Measurements from ENCODE around the gene SASS6.

The SASS6 gene

GRCh38 chr1:100130552-100131077 lies 2.1 kb downstream of the SASS6 start:
- no peak overlapping the region for H3K9ac ChIP-seq (ENCODE audit: low read length)
- no peak overlapping the region for H2BK15ac ChIP-seq (replicated peaks; ENCODE audit: low read depth)
- no peak overlapping the region for H3K18ac ChIP-seq (ENCODE audit: low read length)
- no peak overlapping the region for H2BK120ac ChIP-seq (ENCODE audit: low read depth, low read length)
- no peak overlapping the region for H3K27ac ChIP-seq (ENCODE audit: low read depth, low read length)
- no peaks in the 10 kb centered on the region for H3K27me3 ChIP-seq (ENCODE audit: insufficient read depth, low read length, poor library complexity)
- no peak overlapping the region for H3K4me3 ChIP-seq (ENCODE audit: low read length)
- H3K79me2 ChIP-seq (ENCODE audit: control insufficient read depth, insufficient read depth, low read length): peaks cover 22% of the 10 kb centered on the region
- WGBS (ENCODE audit: extremely low coverage, insufficient coverage, low lambda C conversion rate): no CpG with 5 or more reads among the region's 5 CpGs
- H3K4ac ChIP-seq (ENCODE audit: low read depth, low read length): no peak overlapping the region
- no peak overlapping the region for H3K4me2 ChIP-seq (ENCODE audit: low read length)
- no peak overlapping the region for H4K5ac ChIP-seq (ENCODE audit: low read length)
- no peak for DNase-seq
- no peaks in the 10 kb centered on the region for H3K36me3 ChIP-seq (ENCODE audit: control insufficient read depth, insufficient read depth, low read length)
- no peak overlapping the region for H2AK5ac ChIP-seq (ENCODE audit: low read length)
- H3K23ac ChIP-seq (ENCODE audit: low read length): no peak overlapping the region
- no peak overlapping the region for H3K56ac ChIP-seq (ENCODE audit: low read length)
- no peaks in the 10 kb centered on the region for H3K4me1 ChIP-seq (ENCODE audit: control insufficient read depth, low read depth, low read length)
- no peak overlapping the region for H4K8ac ChIP-seq (ENCODE audit: low read depth, low read length)
- H3K79me1 ChIP-seq (ENCODE audit: low read length): peaks cover 14% of the 10 kb centered on the region
- H2BK5ac ChIP-seq (ENCODE audit: low read length): no peak overlapping the region

- no peak overlapping the region for H3K4ac ChIP-seq (ENCODE audit: low read depth, low read length)
- no peak overlapping the region for H4K8ac ChIP-seq (ENCODE audit: low read depth, low read length)
- WGBS (ENCODE audit: extremely low coverage, insufficient coverage, low lambda C conversion rate): no CpG with 5 or more reads among the region's 1 CpG
Observed at GRCh38 chr1:100127226-100127625, 5.5 kb downstream of the SASS6 start.

DNA sequence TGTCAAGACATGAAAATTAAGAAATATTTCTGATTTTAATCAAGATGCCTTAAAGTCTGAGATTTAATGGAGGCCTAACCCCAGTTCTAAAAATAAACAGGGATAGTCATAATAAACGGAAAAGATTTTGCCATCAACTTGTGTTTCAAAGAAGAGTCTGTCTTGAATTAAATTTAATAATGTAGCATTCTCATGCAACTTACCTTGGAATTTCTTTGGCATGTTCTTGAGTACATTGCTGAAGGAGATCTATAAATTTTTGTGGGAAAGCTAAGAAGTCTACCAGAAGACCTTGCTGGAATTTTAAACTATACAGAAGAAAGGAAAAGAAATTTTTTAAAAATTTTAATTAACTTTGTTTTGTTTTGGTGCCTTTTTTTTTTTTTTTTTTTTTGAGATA lies 10.6 kb downstream of the SASS6 start:
- Histone ChIP-seq H4K5ac (ENCODE audit: low read length) (no peak overlapping the region), H3K36me3 (ENCODE audit: control insufficient read depth, insufficient read depth, low read length) (no peaks in the 10 kb centered on the region), H3K4me3 (ENCODE audit: low read length) (no peak overlapping the region), H3K4ac (ENCODE audit: low read depth, low read length) (no peak overlapping the region), H3K79me1 (ENCODE audit: low read length) (peaks cover 3% of the 10 kb centered on the region), H3K4me2 (ENCODE audit: low read length) (no peak overlapping the region), H2BK5ac (ENCODE audit: low read length) (no peak overlapping the region), H3K23ac (ENCODE audit: low read length) (no peak overlapping the region), H3K18ac (ENCODE audit: low read length) (no peak overlapping the region), H3K56ac (ENCODE audit: low read length) (no peak overlapping the region), H4K8ac (ENCODE audit: low read depth, low read length) (no peak overlapping the region), H3K4me1 (ENCODE audit: control insufficient read depth, low read depth, low read length) (no peaks in the 10 kb centered on the region), H3K27me3 (ENCODE audit: insufficient read depth, low read length, poor library complexity) (no peaks in the 10 kb centered on the region), H3K9ac (ENCODE audit: low read length) (no peak overlapping the region), H2BK120ac (ENCODE audit: low read depth, low read length) (no peak overlapping the region), H2BK15ac (replicated peaks; ENCODE audit: low read depth) (no peak overlapping the region), H3K79me2 (ENCODE audit: control insufficient read depth, insufficient read depth, low read length) (no peaks in the 10 kb centered on the region), H3K27ac (ENCODE audit: low read depth, low read length) (no peak overlapping the region), H2AK5ac (ENCODE audit: low read length) (no peak overlapping the region)
- no peak for DNase-seq
- WGBS (ENCODE audit: extremely low coverage, insufficient coverage, low lambda C conversion rate): no CpG with 5 or more reads among the region's 1 CpG

More at GRCh38 chr1:100127226-100127625, 5.5 kb downstream of the SASS6 start:
- Histone ChIP-seq H3K79me1 (ENCODE audit: low read length) (peaks cover 10% of the 10 kb centered on the region), H4K5ac (ENCODE audit: low read length) (no peak overlapping the region), H3K4me2 (ENCODE audit: low read length) (no peak overlapping the region), H2BK120ac (ENCODE audit: low read depth, low read length) (no peak overlapping the region), H2BK5ac (ENCODE audit: low read length) (no peak overlapping the region), H3K27ac (ENCODE audit: low read depth, low read length) (no peak overlapping the region), H2AK5ac (ENCODE audit: low read length) (no peak overlapping the region), H3K9ac (ENCODE audit: low read length) (no peak overlapping the region), H3K79me2 (ENCODE audit: control insufficient read depth, insufficient read depth, low read length) (peaks cover 20% of the 10 kb centered on the region), H3K27me3 (ENCODE audit: insufficient read depth, low read length, poor library complexity) (no peaks in the 10 kb centered on the region), H3K4me1 (ENCODE audit: control insufficient read depth, low read depth, low read length) (no peaks in the 10 kb centered on the region), H3K23ac (ENCODE audit: low read length) (no peak overlapping the region), H2BK15ac (replicated peaks; ENCODE audit: low read depth) (no peak overlapping the region), H3K36me3 (ENCODE audit: control insufficient read depth, insufficient read depth, low read length) (no peaks in the 10 kb centered on the region), H3K18ac (ENCODE audit: low read length) (no peak overlapping the region), H3K56ac (ENCODE audit: low read length) (no peak overlapping the region), H3K4me3 (ENCODE audit: low read length) (no peak overlapping the region)
- DNase-seq: no peak

DNA sequence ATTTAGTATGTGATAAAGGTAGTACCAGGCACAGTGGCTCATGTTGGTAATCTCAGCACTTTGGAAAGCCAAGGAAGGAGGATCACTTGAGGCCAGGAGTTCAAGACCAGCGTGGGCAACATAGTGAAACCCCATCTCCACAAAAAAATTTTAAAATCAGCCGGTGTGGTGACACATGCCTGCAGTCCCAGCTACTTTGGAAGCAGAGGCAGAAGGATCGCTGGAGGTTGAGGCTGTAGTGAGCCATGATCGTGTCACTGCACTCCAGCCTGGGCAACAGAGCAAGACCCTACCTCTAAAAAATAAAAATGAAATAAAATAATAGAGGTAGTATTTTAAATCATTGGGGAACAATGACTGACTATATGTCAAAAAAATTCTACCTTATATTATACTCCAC lies 17.2 kb downstream of the SASS6 start:
- no peak overlapping the region for H3K18ac ChIP-seq (ENCODE audit: low read length)
- WGBS (ENCODE audit: extremely low coverage, insufficient coverage, low lambda C conversion rate): no CpG with 5 or more reads among the region's 4 CpGs
- no peak overlapping the region for H2BK120ac ChIP-seq (ENCODE audit: low read depth, low read length)
- no peaks in the 10 kb centered on the region for H3K36me3 ChIP-seq (ENCODE audit: control insufficient read depth, insufficient read depth, low read length)
- no peak overlapping the region for H3K4me2 ChIP-seq (ENCODE audit: low read length)
- H2BK5ac ChIP-seq (ENCODE audit: low read length): no peak overlapping the region
- no peaks in the 10 kb centered on the region for H3K27me3 ChIP-seq (ENCODE audit: insufficient read depth, low read length, poor library complexity)
- H3K4ac ChIP-seq (ENCODE audit: low read depth, low read length): no peak overlapping the region
- no peak overlapping the region for H3K4me3 ChIP-seq (ENCODE audit: low read length)
- no peaks in the 10 kb centered on the region for H3K4me1 ChIP-seq (ENCODE audit: control insufficient read depth, low read depth, low read length)
- H3K56ac ChIP-seq (ENCODE audit: low read length): no peak overlapping the region
- H3K9ac ChIP-seq (ENCODE audit: low read length): no peak overlapping the region
- H3K23ac ChIP-seq (ENCODE audit: low read length): no peak overlapping the region
- H4K8ac ChIP-seq (ENCODE audit: low read depth, low read length): no peak overlapping the region
- no peak overlapping the region for H4K5ac ChIP-seq (ENCODE audit: low read length)
- H2BK15ac ChIP-seq (replicated peaks; ENCODE audit: low read depth): no peak overlapping the region
- no peaks in the 10 kb centered on the region for H3K79me2 ChIP-seq (ENCODE audit: control insufficient read depth, insufficient read depth, low read length)
- no peaks in the 10 kb centered on the region for H3K79me1 ChIP-seq (ENCODE audit: low read length)
- H2AK5ac ChIP-seq (ENCODE audit: low read length): no peak overlapping the region
- H3K27ac ChIP-seq (ENCODE audit: low read depth, low read length): no peak overlapping the region
- no peak for DNase-seq

GRCh38 chr1:100109554-100110066 lies 23.1 kb downstream of the SASS6 start:
- DNase-seq: no peak
- no peak overlapping the region for H3K4me3 ChIP-seq (ENCODE audit: low read length)
- H3K56ac ChIP-seq (ENCODE audit: low read length): no peak overlapping the region
- H3K18ac ChIP-seq (ENCODE audit: low read length): no peak overlapping the region
- no peak overlapping the region for H3K4me2 ChIP-seq (ENCODE audit: low read length)
- no peak overlapping the region for H2AK5ac ChIP-seq (ENCODE audit: low read length)
- no peak overlapping the region for H3K23ac ChIP-seq (ENCODE audit: low read length)
- H2BK15ac ChIP-seq (replicated peaks; ENCODE audit: low read depth): no peak overlapping the region
- no peaks in the 10 kb centered on the region for H3K79me2 ChIP-seq (ENCODE audit: control insufficient read depth, insufficient read depth, low read length)
- H3K79me1 ChIP-seq (ENCODE audit: low read length): no peaks in the 10 kb centered on the region
- no peak overlapping the region for H3K4ac ChIP-seq (ENCODE audit: low read depth, low read length)
- no peak overlapping the region for H2BK120ac ChIP-seq (ENCODE audit: low read depth, low read length)
- H2BK5ac ChIP-seq (ENCODE audit: low read length): no peak overlapping the region
- H3K27ac ChIP-seq (ENCODE audit: low read depth, low read length): no peak overlapping the region
- H3K9ac ChIP-seq (ENCODE audit: low read length): no peak overlapping the region
- no peaks in the 10 kb centered on the region for H3K36me3 ChIP-seq (ENCODE audit: control insufficient read depth, insufficient read depth, low read length)
- H4K8ac ChIP-seq (ENCODE audit: low read depth, low read length): no peak overlapping the region
- H3K4me1 ChIP-seq (ENCODE audit: control insufficient read depth, low read depth, low read length): no peaks in the 10 kb centered on the region
- no peaks in the 10 kb centered on the region for H3K27me3 ChIP-seq (ENCODE audit: insufficient read depth, low read length, poor library complexity)
- H4K5ac ChIP-seq (ENCODE audit: low read length): no peak overlapping the region

DNA sequence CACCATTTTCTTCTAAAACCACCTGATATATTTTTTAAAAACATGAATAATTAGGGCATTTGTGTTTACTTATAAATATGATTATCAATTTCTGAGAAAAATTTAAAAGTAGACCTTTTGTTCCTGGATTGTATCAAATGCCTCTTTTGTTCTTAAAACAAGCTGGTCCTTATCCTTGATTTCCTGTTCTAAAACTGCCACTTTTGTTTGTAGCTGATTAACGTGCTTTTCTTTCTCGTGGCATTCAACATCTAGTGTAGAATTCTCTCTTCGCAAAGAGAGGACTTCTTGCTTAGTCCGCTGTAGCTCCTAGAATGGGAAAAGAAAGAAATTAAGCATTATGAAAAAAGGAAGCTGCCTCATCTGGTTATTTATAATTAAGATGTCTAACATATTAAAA lies 25.0 kb downstream of the SASS6 start:
- H3K56ac ChIP-seq (ENCODE audit: low read length): no peak overlapping the region
- no peak overlapping the region for H4K8ac ChIP-seq (ENCODE audit: low read depth, low read length)
- no peak overlapping the region for H3K27ac ChIP-seq (ENCODE audit: low read depth, low read length)
- H3K9ac ChIP-seq (ENCODE audit: low read length): no peak overlapping the region
- no peak overlapping the region for H3K18ac ChIP-seq (ENCODE audit: low read length)
- no peak for DNase-seq
- no peaks in the 10 kb centered on the region for H3K27me3 ChIP-seq (ENCODE audit: insufficient read depth, low read length, poor library complexity)
- no peak overlapping the region for H3K4ac ChIP-seq (ENCODE audit: low read depth, low read length)
- H2BK120ac ChIP-seq (ENCODE audit: low read depth, low read length): no peak overlapping the region
- no peak overlapping the region for H2BK15ac ChIP-seq (replicated peaks; ENCODE audit: low read depth)
- no peak overlapping the region for H2BK5ac ChIP-seq (ENCODE audit: low read length)
- no peaks in the 10 kb centered on the region for H3K79me2 ChIP-seq (ENCODE audit: control insufficient read depth, insufficient read depth, low read length)
- WGBS (ENCODE audit: extremely low coverage, insufficient coverage, low lambda C conversion rate): no CpG with 5 or more reads among the region's 4 CpGs
- H3K4me3 ChIP-seq (ENCODE audit: low read length): no peak overlapping the region
- H3K36me3 ChIP-seq (ENCODE audit: control insufficient read depth, insufficient read depth, low read length): peaks cover 3% of the 10 kb centered on the region
- no peak overlapping the region for H4K5ac ChIP-seq (ENCODE audit: low read length)
- no peaks in the 10 kb centered on the region for H3K4me1 ChIP-seq (ENCODE audit: control insufficient read depth, low read depth, low read length)
- no peaks in the 10 kb centered on the region for H3K79me1 ChIP-seq (ENCODE audit: low read length)
- no peak overlapping the region for H2AK5ac ChIP-seq (ENCODE audit: low read length)
- H3K4me2 ChIP-seq (ENCODE audit: low read length): no peak overlapping the region
- H3K23ac ChIP-seq (ENCODE audit: low read length): no peak overlapping the region
